ENCODE results near the gene FILIP1L. TPM values are rescaled to one million over a fixed set of nuclear protein-coding genes. Genes with fewer than 3 reads are reported as not detected.

The FILIP1L gene
- total RNA-seq, 1 experiment from 2014 or later = 0.07 TPM

DNA sequence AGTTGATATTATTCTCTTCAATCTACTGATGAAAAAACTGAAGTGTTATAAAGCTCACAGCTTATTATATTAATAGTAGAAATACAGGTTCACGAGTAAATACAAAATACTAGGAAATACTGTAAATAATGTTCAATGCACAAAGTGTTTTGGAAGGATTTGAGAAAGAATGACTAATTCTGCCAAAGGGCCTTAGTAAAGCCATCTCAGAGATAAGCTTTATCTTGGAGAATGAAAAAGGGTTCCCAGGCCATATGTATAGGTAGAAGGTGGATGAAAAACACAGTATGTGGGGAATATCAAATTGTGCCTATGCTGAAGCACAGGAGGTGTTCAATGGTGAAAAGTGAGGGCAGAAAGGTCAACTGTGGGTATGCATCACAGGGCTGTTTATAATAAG lies 173.1 kb downstream of the FILIP1L start:
- no peaks in the 10 kb centered on the region for H3K27me3 ChIP-seq (ENCODE audit: insufficient read depth, low read length)
- Mint-ChIP-seq H3K27me3 (ENCODE audit: low read depth) (no peaks in the 10 kb centered on the region), H3K27ac (no peak overlapping the region; a peak in 1 of 7 replicates), H3K9me3 (no peaks in the 10 kb centered on the region), H3K36me3 (ENCODE audit: insufficient read depth in 1 of 3, low read depth in 3 of 3) (no peaks in the 10 kb centered on the region; a peak in 1 of 7 replicates), H3K4me3 (no peak overlapping the region), H3K4me1 (peaks cover 28 to 30% of the 10 kb centered on the region in 2 experiments)
- H3K4ac ChIP-seq (ENCODE audit: low read depth, low read length) = no peak overlapping the region
- no peaks in the 10 kb centered on the region for H3K79me2 ChIP-seq (ENCODE audit: insufficient read depth, low read length)
- H3K56ac ChIP-seq (ENCODE audit: insufficient read length, low read depth, low read length) = no peak overlapping the region
- H3K9me3 ChIP-seq (ENCODE audit: control insufficient read depth, low read depth, low read length) = no peaks in the 10 kb centered on the region
- no peak overlapping the region for H3T11ph ChIP-seq (ENCODE audit: low read length)
- no peak overlapping the region for H2AK5ac ChIP-seq (ENCODE audit: insufficient read length, low read length)
- no peak overlapping the region for H3K4me2 ChIP-seq (ENCODE audit: insufficient read depth, insufficient read length, low read length)
- no CpG with 5 or more reads among the region's 1 CpG for WGBS (ENCODE audit: extremely low coverage, insufficient read length, low lambda C conversion rate)
- no peaks in the 10 kb centered on the region for H3K79me1 ChIP-seq (ENCODE audit: insufficient read depth, low read depth, low read length, poor library complexity, severe bottlenecking)
- H2BK5ac ChIP-seq (ENCODE audit: insufficient read length, low read length) = no peak overlapping the region
- no peak overlapping the region for H3K14ac ChIP-seq (ENCODE audit: insufficient read depth, low read length)
- H2AFZ ChIP-seq (ENCODE audit: low read length) = no peak overlapping the region
- H4K20me1 ChIP-seq (ENCODE audit: control insufficient read depth, insufficient read depth, insufficient read length) = no peaks in the 10 kb centered on the region
- H3K4me1 ChIP-seq (ENCODE audit: insufficient read depth, low read length) = no peaks in the 10 kb centered on the region; the same call in 1 of the 2 replicates
- no peak overlapping the region for H2BK20ac ChIP-seq (ENCODE audit: low read depth, low read length, poor library complexity, severe bottlenecking)
- no peak overlapping the region for H2BK120ac ChIP-seq (ENCODE audit: low read depth, low read length, poor library complexity, severe bottlenecking)
- no peak for DNase-seq
- H3K18ac ChIP-seq (ENCODE audit: insufficient read length, low read depth, low read length) = no peak overlapping the region
- H3K9ac ChIP-seq (ENCODE audit: extremely low read depth, insufficient read length, low read length) = no peak overlapping the region
- no peak overlapping the region for H4K91ac ChIP-seq (ENCODE audit: insufficient read length, low read depth, low read length)
- H4K5ac ChIP-seq (ENCODE audit: insufficient read length, low read depth, low read length) = no peak overlapping the region
- H4K8ac ChIP-seq (replicated peaks; ENCODE audit: insufficient read length, low read depth, low read length) = no peak overlapping the region
- H2BK12ac ChIP-seq (ENCODE audit: insufficient read length, low read depth, low read length) = no peak overlapping the region
- no peak overlapping the region for H2BK15ac ChIP-seq (ENCODE audit: low read depth, low read length)
- no peaks in the 10 kb centered on the region for H3K23me2 ChIP-seq (ENCODE audit: insufficient read length, low read depth, low read length, poor library complexity, severe bottlenecking)
- H3K27ac ChIP-seq (ENCODE audit: insufficient read length, low read depth, low read length) = no peak overlapping the region
- no peak overlapping the region for H3K23ac ChIP-seq (ENCODE audit: insufficient read length, low read depth, low read length)
- TF ChIP-seq, protein P1, sequence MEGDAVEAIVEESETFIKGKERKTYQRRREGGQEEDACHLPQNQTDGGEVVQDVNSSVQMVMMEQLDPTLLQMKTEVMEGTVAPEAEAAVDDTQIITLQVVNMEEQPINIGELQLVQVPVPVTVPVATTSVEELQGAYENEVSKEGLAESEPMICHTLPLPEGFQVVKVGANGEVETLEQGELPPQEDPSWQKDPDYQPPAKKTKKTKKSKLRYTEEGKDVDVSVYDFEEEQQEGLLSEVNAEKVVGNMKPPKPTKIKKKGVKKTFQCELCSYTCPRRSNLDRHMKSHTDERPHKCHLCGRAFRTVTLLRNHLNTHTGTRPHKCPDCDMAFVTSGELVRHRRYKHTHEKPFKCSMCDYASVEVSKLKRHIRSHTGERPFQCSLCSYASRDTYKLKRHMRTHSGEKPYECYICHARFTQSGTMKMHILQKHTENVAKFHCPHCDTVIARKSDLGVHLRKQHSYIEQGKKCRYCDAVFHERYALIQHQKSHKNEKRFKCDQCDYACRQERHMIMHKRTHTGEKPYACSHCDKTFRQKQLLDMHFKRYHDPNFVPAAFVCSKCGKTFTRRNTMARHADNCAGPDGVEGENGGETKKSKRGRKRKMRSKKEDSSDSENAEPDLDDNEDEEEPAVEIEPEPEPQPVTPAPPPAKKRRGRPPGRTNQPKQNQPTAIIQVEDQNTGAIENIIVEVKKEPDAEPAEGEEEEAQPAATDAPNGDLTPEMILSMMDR (conservative IDR thresholded peaks at IDR 0.05) = no peak
